GM19023 (cell line): ENCODE data around the gene KSR1.
"Not testable (repeated sequence)": the region's sequence is repeated elsewhere in the genome, so short reads cannot be mapped to it uniquely, and the experiment has no call there.

Experiments
- ATAC-seq: cut with Tn5 transposase; IDR thresholded peaks from one replicate; pipeline ENCODE4 v1.9.1; 2021; ENCODE audit warnings: mild to moderate bottlenecking, moderate library complexity; ENCODE audit not compliant: unreplicated experiment

KSR1 gene

DNA sequence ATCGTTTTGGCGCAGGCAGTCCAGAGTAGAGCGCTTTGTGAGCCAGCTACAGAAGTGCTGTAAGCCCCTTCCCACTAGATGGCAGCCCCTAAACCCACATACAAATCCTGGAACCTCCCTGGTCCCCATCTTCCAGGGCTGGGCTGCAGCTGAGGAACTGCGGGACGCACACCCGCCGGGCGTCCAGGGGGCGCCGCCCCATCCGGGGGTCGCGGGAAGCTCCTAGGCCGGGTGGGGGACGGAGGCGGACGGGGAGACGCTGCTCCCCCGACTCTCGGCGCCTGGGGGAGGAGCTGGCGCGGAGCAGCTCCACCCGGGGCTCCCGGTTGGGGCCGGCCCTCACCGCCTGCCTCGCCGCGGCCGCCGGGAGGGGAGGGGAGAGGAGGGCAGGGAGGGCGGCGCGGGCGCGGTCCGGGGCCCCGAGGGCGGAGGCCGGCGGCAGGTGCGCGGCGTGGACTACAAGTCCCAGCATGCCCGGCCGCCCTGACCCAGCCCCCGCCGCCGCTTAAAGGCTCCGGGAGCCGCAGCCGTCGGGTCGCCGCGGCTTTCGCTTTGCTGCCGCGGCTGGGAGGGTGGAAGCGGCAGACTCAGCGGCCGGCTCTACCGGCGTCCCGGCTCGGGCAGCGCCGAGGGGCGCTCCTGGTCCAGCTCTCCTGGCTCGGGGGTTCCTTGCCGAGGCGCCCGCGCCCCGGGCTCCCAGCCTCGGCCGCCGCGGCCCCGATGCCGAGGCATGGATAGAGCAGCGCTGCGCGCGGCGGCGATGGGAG lies at the start of gene KSR1:
Gene KSR1, plus strand, starts transcription at position 535 of the 767 bp plus-strand sequence. Its CDS starts 196 bp downstream, at position 731.
- peak; percentile 92 for ATAC-seq

DNA sequence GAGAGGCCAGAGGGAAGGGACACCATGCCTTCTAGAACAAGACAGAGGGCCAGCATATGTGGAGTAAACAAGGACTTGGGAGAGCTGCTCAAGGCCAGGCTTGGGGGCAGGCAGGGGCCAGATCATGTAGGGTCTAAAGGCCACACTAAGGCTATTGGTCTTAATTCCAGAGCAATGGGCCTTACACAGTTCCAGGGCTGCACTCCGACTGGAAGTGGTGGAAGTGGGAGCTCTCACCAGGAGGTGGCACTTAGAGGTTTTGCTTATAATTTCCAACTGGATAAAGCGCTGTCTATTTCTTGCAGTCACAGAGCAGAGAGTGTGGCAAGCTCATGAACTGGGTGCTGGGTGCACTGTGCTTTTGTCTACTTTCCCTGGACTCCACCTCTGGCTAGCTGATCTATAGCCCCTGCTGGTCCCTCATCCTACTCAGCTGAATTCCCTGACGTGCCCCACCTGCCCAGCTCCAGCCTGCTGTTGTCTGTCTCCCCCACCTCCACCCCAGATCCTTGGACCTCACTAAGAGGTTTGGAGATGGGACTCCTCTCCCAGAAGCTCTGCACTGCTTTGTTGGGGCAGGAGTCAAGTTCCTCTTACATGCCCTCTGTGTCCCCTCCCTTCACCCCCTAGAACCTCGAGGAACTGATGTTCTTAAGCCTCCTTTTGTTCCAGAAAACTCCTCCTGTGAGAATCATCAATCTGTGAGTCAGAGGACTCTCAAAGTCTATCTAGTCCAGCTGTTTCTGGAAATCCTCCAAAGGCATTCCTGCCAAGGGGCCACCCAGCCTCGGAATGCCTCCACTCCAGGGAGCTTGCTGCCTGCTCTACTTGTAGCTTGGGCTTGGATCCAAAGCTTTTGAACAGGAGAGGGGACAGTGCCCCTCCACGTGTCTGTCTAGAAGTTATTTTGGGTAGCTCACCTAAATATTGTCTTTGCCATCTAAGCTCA lies 48.1 kb upstream of the KSR1 start:
- ATAC-seq: no peak

DNA sequence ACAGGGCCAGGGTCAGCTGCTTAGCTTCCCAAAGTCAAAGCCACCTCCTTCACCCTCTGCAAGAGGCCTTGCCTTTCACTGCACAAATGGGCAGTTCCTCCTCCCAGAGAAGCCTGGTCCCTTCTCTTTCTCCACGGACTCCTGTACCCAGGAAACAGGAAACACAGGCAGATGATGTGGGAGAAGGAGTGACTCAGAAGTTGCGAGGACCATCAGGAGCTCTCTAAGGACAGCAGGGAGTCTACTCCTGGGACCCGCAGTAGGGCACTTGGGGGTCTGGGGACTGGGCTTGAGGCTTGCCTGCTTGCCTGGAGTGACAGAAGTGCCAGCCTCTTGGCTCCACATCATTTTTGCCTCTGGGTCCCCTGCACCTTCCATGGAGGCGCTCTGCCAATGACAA lies 47.4 kb upstream of the KSR1 start:
- no peak for ATAC-seq

GRCh38 chr17:27412158-27412557 lies 44.1 kb upstream of the KSR1 start:
- ATAC-seq: not testable (repeated sequence)

GRCh38 chr17:27413315-27413714 lies 42.9 kb upstream of the KSR1 start:
- no peak for ATAC-seq

DNA sequence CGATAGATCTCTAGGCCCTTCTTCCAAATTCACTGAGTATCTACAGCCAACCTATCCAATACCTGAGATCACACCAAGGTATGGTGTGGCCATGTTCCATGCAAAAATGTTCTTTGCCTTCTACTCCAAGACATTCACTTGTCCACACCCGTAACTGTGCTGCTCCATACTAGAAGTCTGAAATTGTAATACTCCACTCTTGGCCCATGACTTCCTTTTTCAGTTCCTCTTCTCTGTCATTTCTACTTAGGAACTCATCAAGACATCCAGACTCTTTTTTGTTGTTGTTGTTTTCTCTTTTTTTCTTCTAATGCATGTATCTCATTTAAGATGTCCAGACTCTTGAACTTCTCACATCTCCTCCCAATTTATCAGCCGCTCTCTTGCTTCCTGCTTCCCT lies 42.5 kb upstream of the KSR1 start:
- ATAC-seq: no peak

- ATAC-seq: no peak
These were observed 42.0 kb upstream of the KSR1 start for GRCh38 chr17:27414271-27414670.

GRCh38 chr17:27414694-27415093 lies 41.6 kb upstream of the KSR1 start:
- ATAC-seq: no peak

DNA sequence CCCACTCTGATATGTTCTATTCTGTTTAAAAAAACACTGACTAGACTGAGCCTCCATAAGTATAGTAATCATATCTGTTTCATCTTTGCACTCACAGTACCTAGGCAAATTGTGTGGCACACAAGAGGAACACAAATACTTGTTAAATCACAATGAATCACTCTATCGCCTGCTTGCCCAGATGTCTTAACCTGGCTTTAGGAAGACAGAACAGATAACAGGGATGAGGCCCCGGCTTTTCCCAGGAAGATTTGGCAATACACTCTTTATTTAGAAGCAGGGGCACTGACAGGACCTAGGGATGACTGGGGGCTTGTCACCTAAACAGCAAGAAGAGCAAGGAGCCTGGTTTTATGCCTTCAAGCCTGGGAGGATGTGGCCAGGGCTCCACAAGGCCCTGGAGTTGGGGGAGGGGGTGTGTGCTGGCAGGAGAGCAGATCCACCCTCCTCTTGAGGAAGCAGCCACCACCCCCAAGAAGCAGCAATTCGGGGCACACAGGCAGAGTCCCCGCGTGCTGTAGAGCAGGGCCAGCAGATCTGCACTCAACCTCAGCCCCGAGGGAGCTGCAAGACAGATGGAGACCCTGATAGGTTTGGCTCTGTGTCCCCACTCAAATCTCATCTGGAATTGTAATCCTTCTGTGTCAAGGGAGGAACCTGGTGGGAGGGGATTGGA lies 41.0 kb upstream of the KSR1 start:
- ATAC-seq: no peak

GRCh38 chr17:27417596-27418365 lies 38.5 kb upstream of the KSR1 start:
- no peak for ATAC-seq

GRCh38 chr17:27418366-27418615 lies 38.0 kb upstream of the KSR1 start:
- ATAC-seq: no peak

DNA sequence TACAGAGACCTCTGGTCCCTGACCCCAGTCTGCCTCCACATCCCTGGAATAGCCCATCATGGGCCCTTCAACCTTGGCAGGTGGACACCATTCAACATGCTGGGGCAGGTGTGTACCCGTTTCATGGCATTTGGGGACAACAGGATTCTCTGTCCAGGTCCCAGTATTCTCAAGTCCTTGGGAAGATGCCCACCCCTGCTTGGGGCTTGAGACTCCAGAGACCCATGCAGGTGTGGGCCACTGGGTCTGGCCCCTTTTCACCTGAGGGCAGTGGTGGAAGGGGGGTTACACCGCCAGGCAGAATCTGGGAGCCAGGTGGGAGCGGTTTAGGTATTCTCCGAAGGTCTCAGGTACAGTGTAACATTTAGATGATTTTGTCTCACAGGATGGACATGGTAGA lies 37.1 kb upstream of the KSR1 start:
- ATAC-seq: no peak

DNA sequence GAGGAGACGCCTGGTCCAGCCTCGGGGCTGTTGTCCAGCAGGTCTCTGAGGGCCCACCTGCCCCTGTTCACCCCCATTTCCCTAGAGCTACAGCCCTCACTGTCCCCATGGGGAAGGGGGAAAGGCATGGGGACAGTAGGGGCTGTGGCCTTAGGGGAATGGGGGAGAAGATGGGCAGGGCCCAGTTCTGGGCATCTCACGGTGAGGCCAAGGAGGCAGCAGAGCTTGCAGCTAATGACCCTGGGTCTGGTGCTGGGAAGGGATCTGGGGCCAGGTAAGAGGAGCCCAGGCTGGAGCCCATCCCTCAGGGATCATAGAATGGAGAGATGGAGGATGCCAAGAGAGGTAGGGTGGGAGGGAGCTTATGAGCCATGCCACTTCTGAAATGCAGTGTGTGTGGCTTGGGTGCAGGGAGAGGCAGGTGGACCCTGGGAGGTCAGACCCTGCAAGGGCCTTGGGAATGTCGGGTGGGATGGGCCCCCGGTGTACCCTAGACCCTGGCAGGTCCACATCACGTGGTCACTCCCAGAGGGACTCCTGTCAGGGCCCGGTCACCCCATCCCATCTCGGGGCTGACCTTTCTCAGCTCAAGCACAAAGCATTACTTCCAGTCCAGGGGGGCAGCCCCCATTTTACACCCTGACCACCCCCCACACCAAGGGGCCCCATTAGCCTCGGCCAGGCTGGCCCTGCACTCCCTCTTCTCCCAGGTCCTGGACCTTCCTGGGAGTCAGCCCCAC lies 35.9 kb upstream of the KSR1 start:
- ATAC-seq: no peak

GRCh38 chr17:27421111-27421510 lies 35.1 kb upstream of the KSR1 start:
- ATAC-seq: no peak

GRCh38 chr17:27421626-27422025 lies 34.6 kb upstream of the KSR1 start:
- ATAC-seq: not testable (repeated sequence)

GRCh38 chr17:27422601-27423000 lies 33.6 kb upstream of the KSR1 start:
- no peak for ATAC-seq

- no peak for ATAC-seq
These were observed 32.6 kb upstream of the KSR1 start for GRCh38 chr17:27423651-27424050.

DNA sequence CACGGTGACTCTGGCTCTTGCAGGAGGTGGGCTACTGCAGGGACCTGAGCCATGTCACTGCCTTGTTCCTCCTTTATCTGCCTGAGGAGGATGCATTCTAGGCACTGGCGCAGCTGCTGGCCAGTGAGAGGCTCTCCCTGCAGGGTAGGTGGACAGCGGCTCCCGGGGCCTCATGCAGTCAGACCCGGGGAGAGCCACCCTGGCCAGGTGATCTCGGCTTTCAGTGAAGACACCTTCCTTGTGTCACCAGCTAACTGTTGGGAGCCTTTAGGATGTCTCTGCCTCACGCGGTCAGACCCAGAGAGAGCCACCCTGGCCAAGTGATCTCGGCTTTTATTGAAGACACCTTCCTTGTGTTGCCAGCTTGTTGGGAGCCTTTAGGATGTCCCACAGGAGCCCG lies 31.7 kb upstream of the KSR1 start:
- ATAC-seq: no peak

- no peak for ATAC-seq
These were observed 31.3 kb upstream of the KSR1 start for GRCh38 chr17:27424941-27425340.

- ATAC-seq: not testable (repeated sequence)
These were observed 30.7 kb upstream of the KSR1 start for GRCh38 chr17:27425571-27425970.
